ENCODE data around the gene MIX23. TPM values are rescaled to one million over a fixed set of nuclear protein-coding genes. Genes with fewer than 3 reads are reported as not detected.

Gene MIX23
- total RNA-seq, 1 experiment from 2014 or later: 94.4 TPM

DNA sequence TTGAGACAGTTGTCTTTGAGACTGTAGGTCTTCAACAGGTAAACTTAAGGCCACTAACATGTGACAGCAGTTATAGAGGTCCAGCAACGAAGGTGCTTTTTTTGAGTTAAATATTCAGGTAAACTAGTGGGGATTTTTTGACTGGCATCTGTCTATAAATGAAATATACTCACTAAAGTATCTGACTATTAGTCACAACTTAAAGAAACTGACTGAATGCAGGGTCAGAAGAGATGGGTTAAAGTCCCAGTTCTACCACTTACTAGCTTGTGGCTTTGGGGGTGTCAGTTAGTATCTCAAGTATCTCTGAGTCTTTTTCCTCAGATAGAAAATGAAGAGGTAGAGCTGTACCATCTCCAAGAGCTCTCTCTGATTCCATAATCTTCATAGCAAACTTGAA, 18.0 kb downstream of the MIX23 start:
- H3K36me3 Mint-ChIP-seq (ENCODE audit: insufficient read depth, unreplicated experiment): peaks cover 62% of the 10 kb centered on the region
- DNase-seq (ENCODE audit: unreplicated experiment): no peak
- no peaks in the 10 kb centered on the region for H3K27me3 Mint-ChIP-seq (ENCODE audit: insufficient read depth, unreplicated experiment)
- no TSS peak for BruUV-seq (replicated peaks)
- TF ChIP-seq, protein P1, sequence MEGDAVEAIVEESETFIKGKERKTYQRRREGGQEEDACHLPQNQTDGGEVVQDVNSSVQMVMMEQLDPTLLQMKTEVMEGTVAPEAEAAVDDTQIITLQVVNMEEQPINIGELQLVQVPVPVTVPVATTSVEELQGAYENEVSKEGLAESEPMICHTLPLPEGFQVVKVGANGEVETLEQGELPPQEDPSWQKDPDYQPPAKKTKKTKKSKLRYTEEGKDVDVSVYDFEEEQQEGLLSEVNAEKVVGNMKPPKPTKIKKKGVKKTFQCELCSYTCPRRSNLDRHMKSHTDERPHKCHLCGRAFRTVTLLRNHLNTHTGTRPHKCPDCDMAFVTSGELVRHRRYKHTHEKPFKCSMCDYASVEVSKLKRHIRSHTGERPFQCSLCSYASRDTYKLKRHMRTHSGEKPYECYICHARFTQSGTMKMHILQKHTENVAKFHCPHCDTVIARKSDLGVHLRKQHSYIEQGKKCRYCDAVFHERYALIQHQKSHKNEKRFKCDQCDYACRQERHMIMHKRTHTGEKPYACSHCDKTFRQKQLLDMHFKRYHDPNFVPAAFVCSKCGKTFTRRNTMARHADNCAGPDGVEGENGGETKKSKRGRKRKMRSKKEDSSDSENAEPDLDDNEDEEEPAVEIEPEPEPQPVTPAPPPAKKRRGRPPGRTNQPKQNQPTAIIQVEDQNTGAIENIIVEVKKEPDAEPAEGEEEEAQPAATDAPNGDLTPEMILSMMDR (IDR thresholded peaks at IDR 0.05; ENCODE audit: unreplicated experiment): no peak
- no peak overlapping the region for H3K4me3 Mint-ChIP-seq (ENCODE audit: unreplicated experiment)
- H3K9me3 Mint-ChIP-seq (ENCODE audit: unreplicated experiment): no peaks in the 10 kb centered on the region
- no peaks in the 10 kb centered on the region for H3K4me1 Mint-ChIP-seq (ENCODE audit: insufficient read depth, unreplicated experiment)
- intact Hi-C loops (cut with micrococcal nuclease): no loop called here
- CTCF ChIA-PET: interaction anchor here (0.6 to 1.7 kb wide), 7 partner anchors 8 to 272 kb away, joined by 3 to 8 read pairs (median 4); partner anchors contain the start of gene MIX23
- POLR2A ChIA-PET: interaction anchor here (1.2 to 6.7 kb wide), 3 partner anchors 12 to 40 kb away, joined by 3 to 61 read pairs (median 16); partner anchors contain the start of genes CSTA, FAM162A and MIX23
- no peak overlapping the region for H3K27ac Mint-ChIP-seq (ENCODE audit: low read depth, unreplicated experiment)

DNA sequence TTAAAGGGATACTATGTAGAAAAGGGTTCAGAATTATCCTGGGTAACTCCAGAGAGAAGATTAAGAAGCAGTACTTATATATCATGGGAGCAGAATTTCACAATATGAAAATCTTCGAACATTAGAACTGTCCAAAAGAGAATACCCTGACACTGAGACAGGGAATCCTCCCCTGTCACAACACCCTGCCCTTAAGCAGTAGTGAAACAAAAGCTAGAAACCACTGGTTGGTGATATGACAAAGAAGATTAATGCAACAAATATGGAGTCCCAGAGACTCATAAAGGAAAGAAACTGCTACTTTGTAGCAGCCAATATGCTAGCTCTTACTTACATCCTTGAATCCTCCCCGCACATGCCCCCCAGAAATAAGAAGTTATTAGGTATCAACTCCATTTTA, 18.5 kb downstream of the MIX23 start:
- Mint-ChIP-seq H3K4me3 (ENCODE audit: unreplicated experiment) (no peak overlapping the region), H3K36me3 (ENCODE audit: insufficient read depth, unreplicated experiment) (peaks cover 64% of the 10 kb centered on the region), H3K27ac (ENCODE audit: low read depth, unreplicated experiment) (no peak overlapping the region), H3K4me1 (ENCODE audit: insufficient read depth, unreplicated experiment) (no peaks in the 10 kb centered on the region), H3K27me3 (ENCODE audit: insufficient read depth, unreplicated experiment) (no peaks in the 10 kb centered on the region), H3K9me3 (ENCODE audit: unreplicated experiment) (no peaks in the 10 kb centered on the region)
- no TSS peak for BruUV-seq (replicated peaks)
- TF ChIP-seq, protein P1 (IDR thresholded peaks at IDR 0.05; ENCODE audit: unreplicated experiment): no peak
- intact Hi-C loops (cut with micrococcal nuclease): no loop called here
- no peak for DNase-seq (ENCODE audit: unreplicated experiment)
- ChIA-PET CTCF (interaction anchor here (0.7 to 1.2 kb wide), 3 partner anchors 9 to 58 kb away, joined by 3 to 4 read pairs (median 3); no protein-coding TSS in a partner anchor), POLR2A (interaction anchor here (0.5 to 6.7 kb wide), 4 partner anchors 11 to 60 kb away, joined by 3 to 61 read pairs (median 10); partner anchors contain the start of genes CSTA, FAM162A and MIX23)

DNA sequence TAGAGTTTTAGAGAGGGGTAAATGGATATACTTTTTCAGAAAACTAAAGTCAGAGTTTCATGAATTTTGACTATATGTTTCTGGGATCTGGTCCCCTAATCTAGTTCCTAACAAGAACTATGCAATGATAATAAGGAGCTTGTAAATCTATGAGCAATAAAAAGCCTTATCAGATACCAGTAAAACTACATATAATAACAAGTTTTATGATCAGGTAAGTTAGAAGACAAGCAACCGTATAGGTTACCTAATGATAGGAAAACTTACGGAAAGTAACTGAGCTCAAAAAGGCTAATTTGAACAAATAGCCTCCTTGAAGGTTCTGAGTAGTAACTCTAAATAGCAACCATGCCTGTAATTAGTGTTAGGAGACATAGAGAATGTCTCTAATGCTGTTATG, 21.0 kb downstream of the MIX23 start:
- Mint-ChIP-seq H3K27ac (ENCODE audit: low read depth, unreplicated experiment) (no peak overlapping the region), H3K4me1 (ENCODE audit: insufficient read depth, unreplicated experiment) (no peaks in the 10 kb centered on the region), H3K36me3 (ENCODE audit: insufficient read depth, unreplicated experiment) (peaks cover 63% of the 10 kb centered on the region), H3K9me3 (ENCODE audit: unreplicated experiment) (no peaks in the 10 kb centered on the region), H3K27me3 (ENCODE audit: insufficient read depth, unreplicated experiment) (no peaks in the 10 kb centered on the region), H3K4me3 (ENCODE audit: unreplicated experiment) (no peak overlapping the region)
- TF ChIP-seq, protein P1 (IDR thresholded peaks at IDR 0.05; ENCODE audit: unreplicated experiment): no peak
- intact Hi-C loops (cut with micrococcal nuclease): no loop called here
- ChIA-PET POLR2A (interaction anchor here (0.6 to 6.7 kb wide), 5 partner anchors 9 to 53 kb away, joined by 3 to 61 read pairs (median 11); partner anchors contain the start of genes FAM162A, MIX23 and WDR5B), CTCF (interaction anchor here (0.6 to 3.5 kb wide), 9 partner anchors 8 to 62 kb away, joined by 3 to 16 read pairs (median 4); partner anchors contain the start of gene FAM162A)
- BruUV-seq (replicated peaks): no TSS peak
- DNase-seq (ENCODE audit: unreplicated experiment): no peak

DNA sequence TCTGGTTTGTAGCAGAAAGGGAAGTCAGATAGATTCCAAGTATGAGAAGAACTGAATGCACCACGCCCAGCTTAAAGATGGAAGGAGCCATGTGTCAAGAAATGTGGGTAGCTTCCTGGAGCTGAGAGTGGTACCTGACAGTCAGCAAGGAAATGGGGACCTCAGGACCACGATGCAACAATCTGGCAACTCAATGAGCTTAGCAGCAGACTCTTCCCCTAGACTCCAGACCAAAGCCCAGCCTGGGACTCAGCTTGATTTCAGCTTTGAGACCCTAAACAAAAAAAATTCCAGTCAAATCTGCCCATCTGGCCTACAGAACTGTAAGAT, 24.4 kb downstream of the MIX23 start:
- ChIA-PET POLR2A (interaction anchor here (0.7 to 11.3 kb wide), 4 partner anchors 16 to 52 kb away, joined by 3 to 89 read pairs (median 4); partner anchors contain the start of gene MIX23), CTCF (interaction anchor here (0.7 to 7.9 kb wide), 4 partner anchors 24 to 1795 kb away, joined by 3 to 165 read pairs (median 3); partner anchors contain the start of gene MIX23)
- no peak overlapping the region for H3K4me3 Mint-ChIP-seq (ENCODE audit: unreplicated experiment)

More for the DNA sequence above, 24.4 kb downstream of the MIX23 start:
- TF ChIP-seq, protein P1 (IDR thresholded peaks at IDR 0.05; ENCODE audit: unreplicated experiment): no peak
- Mint-ChIP-seq H3K9me3 (ENCODE audit: unreplicated experiment) (no peaks in the 10 kb centered on the region), H3K27ac (ENCODE audit: low read depth, unreplicated experiment) (no peak overlapping the region), H3K27me3 (ENCODE audit: insufficient read depth, unreplicated experiment) (no peaks in the 10 kb centered on the region), H3K4me1 (ENCODE audit: insufficient read depth, unreplicated experiment) (peaks cover 15% of the 10 kb centered on the region), H3K36me3 (ENCODE audit: insufficient read depth, unreplicated experiment) (peaks cover 44% of the 10 kb centered on the region)
- intact Hi-C loops (cut with micrococcal nuclease): no loop called here
- no peak for DNase-seq (ENCODE audit: unreplicated experiment)
- no TSS peak for BruUV-seq (replicated peaks)
